Lung microvascular endothelial cell (primary cell): Measurements from ENCODE around the gene SOX8. TPM values are rescaled to one million over a fixed set of nuclear protein-coding genes. Genes with fewer than 3 reads are reported as not detected.
A peak's percentile ranks its signal among the peaks of the same experiment; 100 is the strongest.

Experiments
- DNase-seq, 2 donors: peaks; one replicate each; pipeline versions ENCODE4 v3.0.0 to v3.0.0-alpha.2; 2010; ENCODE audit warnings: low read depth in 2 of 2
- total RNA-seq: library from RNA; depleted of rRNA; stranded (reverse); fragments of >200 nt; gene quantifications from 2 replicates; pipeline ENCODE4 v1.2.1, GENCODE V29; 2014

The SOX8 gene
- total RNA-seq, 1 donor from 2014 or later: 0.60 TPM

- DNase-seq: no peak
These were observed 5.5 kb downstream of the SOX8 start for GRCh38 chr16:986925-987582.

GRCh38 chr16:987906-988305, 6.3 kb downstream of the SOX8 start:
- no peak for DNase-seq

- no peak for DNase-seq
These were observed 7.1 kb downstream of the SOX8 start for GRCh38 chr16:988471-989353.

- DNase-seq: no peak
These were observed 7.8 kb downstream of the SOX8 start for GRCh38 chr16:989354-989814.

- DNase-seq: no peak
These were observed 9.1 kb downstream of the SOX8 start for GRCh38 chr16:990516-991291.

GRCh38 chr16:991345-991744, 9.8 kb downstream of the SOX8 start:
- no peak for DNase-seq

- DNase-seq: no peak
These were observed 10.2 kb downstream of the SOX8 start for GRCh38 chr16:991773-992172.

- no peak for DNase-seq
These were observed 12.2 kb downstream of the SOX8 start for GRCh38 chr16:993731-994130.

GRCh38 chr16:995087-995486, 13.5 kb downstream of the SOX8 start:
- DNase-seq: peak in 1 of 2 donors; percentile 33

GRCh38 chr16:995783-996182, 14.2 kb downstream of the SOX8 start:
- DNase-seq: no peak

- no peak for DNase-seq
These were observed 15.1 kb downstream of the SOX8 start for GRCh38 chr16:996681-997080.

GRCh38 chr16:997440-998051, 16.0 kb downstream of the SOX8 start:
- peak; percentile 52 to 67 for DNase-seq

- DNase-seq: no peak
These were observed 16.6 kb downstream of the SOX8 start for GRCh38 chr16:998211-998610.

GRCh38 chr16:998615-999014, 17.0 kb downstream of the SOX8 start:
- DNase-seq: no peak

- no peak for DNase-seq
These were observed 18.1 kb downstream of the SOX8 start for GRCh38 chr16:999677-1000076.

- no peak for DNase-seq
These were observed 19.0 kb downstream of the SOX8 start for GRCh38 chr16:1000608-1001007.

- no peak for DNase-seq
These were observed 19.5 kb downstream of the SOX8 start for GRCh38 chr16:1001096-1001495.

- peak; percentile 78 to 88 for DNase-seq
These were observed 21.0 kb downstream of the SOX8 start for GRCh38 chr16:1002399-1003166.

- DNase-seq: peak; percentile 36 to 44
These were observed 22.1 kb downstream of the SOX8 start for GRCh38 chr16:1003391-1004347.

- DNase-seq: no peak
These were observed 23.7 kb downstream of the SOX8 start for GRCh38 chr16:1005286-1005685.
